Vagina (tissue), 2 donors: Measurements from ENCODE around the gene COX4I2.

Experiments used
- CTCF ChIP-seq, 3 experiments: fragments of 450-650 bp in 2 of 3; fragments of 200-600 bp in 1 of 3; sonication (generic) in 1 of 3; IDR thresholded peaks; one replicate each; pipeline ENCODE4 v1.5.1; 2017 to 2019; ENCODE audit warnings: antibody characterized with exemption in 3 of 3, mild to moderate bottlenecking in 2 of 3, moderate library complexity in 2 of 3
- POLR2A ChIP-seq, 2 donors: fragments of 450-650 bp; IDR thresholded peaks; one replicate each; pipeline ENCODE4 v1.6.1; 2017; ENCODE audit warnings: antibody characterized with exemption in 2 of 2, mild to moderate bottlenecking in 2 of 2, moderate library complexity in 2 of 2

- TF ChIP-seq CTCF (IDR thresholded peaks at IDR 0.05) (no peak), POLR2A (IDR thresholded peaks at IDR 0.05) (no peak)
Measured at GRCh38 chr20:31596831-31597480, 40.8 kb upstream of the COX4I2 start.
